Globus pallidus (tissue), 1 donor: Measurements from ENCODE around the gene PLB1.

ENCODE experiments used
- DNase-seq: peaks from one replicate; pipeline ENCODE4 v3.0.0-alpha.2; 2015; ENCODE audit warnings: low spot score

The PLB1 gene

GRCh38 chr2:28590496-28591301 lies 94.8 kb downstream of the PLB1 start:
- no peak for DNase-seq

GRCh38 chr2:28591711-28592335 lies 96.0 kb downstream of the PLB1 start:
- DNase-seq = no peak

- DNase-seq = no peak
Measured at GRCh38 chr2:28592481-28592880, 96.6 kb downstream of the PLB1 start.

- DNase-seq = no peak
Measured at GRCh38 chr2:28593160-28593755, 97.4 kb downstream of the PLB1 start.

- DNase-seq = no peak
Measured at GRCh38 chr2:28594000-28594331, 98.1 kb downstream of the PLB1 start.

- peak; percentile 64 for DNase-seq
Measured at GRCh38 chr2:28594332-28595108, 98.7 kb downstream of the PLB1 start.

GRCh38 chr2:28595323-28595722 lies 99.5 kb downstream of the PLB1 start:
- DNase-seq = no peak

- no peak for DNase-seq
Measured at GRCh38 chr2:28598484-28598883, 102.6 kb downstream of the PLB1 start.

- no peak for DNase-seq
Measured at GRCh38 chr2:28600181-28600580, 104.3 kb downstream of the PLB1 start.

GRCh38 chr2:28601616-28602015 lies 105.8 kb downstream of the PLB1 start:
- DNase-seq = no peak

GRCh38 chr2:28602136-28602660 lies 106.3 kb downstream of the PLB1 start:
- no peak for DNase-seq

GRCh38 chr2:28602751-28603639 lies 107.1 kb downstream of the PLB1 start:
- no peak for DNase-seq

GRCh38 chr2:28603821-28604220 lies 108.0 kb downstream of the PLB1 start:
- DNase-seq = no peak

GRCh38 chr2:28604284-28604843 lies 108.5 kb downstream of the PLB1 start:
- DNase-seq = no peak

- DNase-seq = no peak
Measured at GRCh38 chr2:28606986-28607441, 111.2 kb downstream of the PLB1 start.

GRCh38 chr2:28607730-28608499 lies 112.1 kb downstream of the PLB1 start:
- no peak for DNase-seq

- DNase-seq = no peak
Measured at GRCh38 chr2:28608500-28609424, 112.9 kb downstream of the PLB1 start.

- no peak for DNase-seq
Measured at GRCh38 chr2:28610583-28611201, 114.8 kb downstream of the PLB1 start.
